IMR-90 (cell line): ENCODE results near the gene NPIPB6. TPM values are rescaled to one million over a fixed set of nuclear protein-coding genes. Genes with fewer than 3 reads are reported as not detected.
"Not testable (repeated sequence)": the region's sequence is repeated elsewhere in the genome, so short reads cannot be mapped to it uniquely, and the experiment has no call there.

Experiments
- ATAC-seq: fragments of 200-7000 bp; cut with Tn5 transposase; 2 replicates; pipeline ENCODE4 v1.9.1; 2020; ENCODE audit warnings: low read depth, mild to moderate bottlenecking, moderate library complexity
- BruUV-seq: library from RNA; stranded (reverse); fragments of 400-500 nt; replicated peaks from 2 replicates; lab custom pipeline; 2021; lab: Mats Ljungman, UMichigan
- CTCF ChIA-PET: fragments of 300-600 bp; formaldehyde crosslinking; extraction: SDS; loops from one replicate; lab custom pipeline; 2021; ENCODE audit warnings: antibody characterized with exemption; lab: Yijun Ruan, JAX
- POLR2A ChIA-PET: fragments of 300-600 bp; sonication (Branson Sonifier 250); formaldehyde crosslinking; loops from one replicate; lab custom pipeline; 2022; ENCODE audit warnings: antibody characterized with exemption; ENCODE audit not compliant: unreplicated experiment; lab: Charles Lee
- DNase-seq: peaks from one replicate; pipeline ENCODE4 v3.0.0; 2013
- H2AFZ ChIP-seq: replicated peaks from 2 replicates; pipeline ENCODE3; 2013; ENCODE audit warnings: low read length, mild to moderate bottlenecking; ENCODE audit not compliant: poor library complexity
- H2AK5ac ChIP-seq: 2 replicates; pipeline ENCODE4 v1.6.1; 2013; ENCODE audit warnings: low read depth, low read length, inconsistent platforms
- H2AK9ac ChIP-seq: replicated peaks from 2 replicates; pipeline ENCODE3; 2013; ENCODE audit warnings: mild to moderate bottlenecking, low read depth, low read length, moderate library complexity; ENCODE audit not compliant: poor library complexity
- H2BK120ac ChIP-seq: 2 replicates; pipeline ENCODE4 v1.6.1; 2013; ENCODE audit warnings: low read depth, low read length, inconsistent platforms
- H2BK15ac ChIP-seq: 3 replicates; pipeline ENCODE4 v1.6.1; 2013; ENCODE audit warnings: low read depth, low read length, inconsistent platforms
- H2BK20ac ChIP-seq: 2 replicates; pipeline ENCODE4 v1.6.1; 2013; ENCODE audit warnings: low read depth, mild to moderate bottlenecking, inconsistent platforms, low read length, moderate library complexity
- H2BK5ac ChIP-seq: 2 replicates; pipeline ENCODE4 v1.6.1; 2013; ENCODE audit warnings: mild to moderate bottlenecking, low read depth, low read length, inconsistent platforms; ENCODE audit not compliant: poor library complexity, severe bottlenecking
- H3K14ac ChIP-seq: replicated peaks from 2 replicates; pipeline ENCODE4 v1.6.1; 2013; ENCODE audit warnings: low read depth, low read length, inconsistent platforms
- H3K18ac ChIP-seq: 2 replicates; pipeline ENCODE4 v1.6.1; 2013; ENCODE audit warnings: low read depth, low read length, control low read depth
- H3K23ac ChIP-seq: 2 replicates; pipeline ENCODE4 v1.6.1; 2013; ENCODE audit warnings: low read depth, low read length, inconsistent platforms
- H3K27ac ChIP-seq: 2 replicates; pipeline ENCODE4 v1.5.1; 2013; ENCODE audit warnings: mild to moderate bottlenecking, control low read depth, low read length; ENCODE audit not compliant: insufficient read depth
- H3K27me3 ChIP-seq: 2 replicates; pipeline ENCODE4 v1.6.1; 2013; ENCODE audit warnings: low read length; ENCODE audit not compliant: control insufficient read depth, insufficient read depth
- H3K36me3 ChIP-seq: 2 replicates; pipeline ENCODE4 v1.6.1; 2013; ENCODE audit warnings: low read length, mixed read lengths; ENCODE audit not compliant: control insufficient read depth, insufficient read depth
- H3K4ac ChIP-seq: 2 replicates; pipeline ENCODE4 v1.6.1; 2013; ENCODE audit warnings: low read depth, low read length, inconsistent platforms
- H3K4me1 ChIP-seq: 2 replicates; pipeline ENCODE4 v1.6.1; 2013; ENCODE audit warnings: low read length, mixed read lengths; ENCODE audit not compliant: control insufficient read depth, insufficient read depth
- H3K4me2 ChIP-seq: 2 replicates; pipeline ENCODE4 v1.6.1; 2013; ENCODE audit warnings: low read depth, mild to moderate bottlenecking, control low read depth, low read length, moderate library complexity
- H3K4me3 ChIP-seq: 2 replicates; pipeline ENCODE4 v1.5.1; 2013; ENCODE audit warnings: low read depth, mild to moderate bottlenecking, control low read depth, low read length, moderate library complexity; ENCODE audit not compliant: insufficient read depth
- H3K56ac ChIP-seq: 2 replicates; pipeline ENCODE4 v1.6.1; 2013; ENCODE audit warnings: low read length, inconsistent platforms; ENCODE audit not compliant: insufficient read depth; ENCODE audit errors: extremely low read depth
- H3K79me1 ChIP-seq, 2 experiments: 2 replicates each; pipeline ENCODE4 v1.6.1; 2013; ENCODE audit warnings: low read length in 2 of 2, inconsistent platforms in 1 of 2, low read depth in 1 of 2
- H3K9ac ChIP-seq: 2 replicates; pipeline ENCODE4 v1.6.1; 2013; ENCODE audit warnings: low read depth, low read length, control low read depth
- H3K9me1 ChIP-seq: 2 replicates; pipeline ENCODE4 v1.6.1; 2013; ENCODE audit warnings: low read length, inconsistent platforms; ENCODE audit not compliant: insufficient read depth
- H3K9me3 ChIP-seq: 2 replicates; pipeline ENCODE4 v1.6.1; 2013; ENCODE audit warnings: low read length; ENCODE audit not compliant: control insufficient read depth, insufficient read depth
- H4K20me1 ChIP-seq: 2 replicates; pipeline ENCODE4 v1.6.1; 2013; ENCODE audit warnings: low read length, inconsistent platforms; ENCODE audit not compliant: insufficient read depth
- H4K5ac ChIP-seq: 2 replicates; pipeline ENCODE4 v1.6.1; 2013; ENCODE audit warnings: mild to moderate bottlenecking, low read depth, low read length, control low read depth
- H4K8ac ChIP-seq, 2 experiments: 2 replicates each; pipeline ENCODE4 v1.6.1; 2013; ENCODE audit warnings: low read depth in 2 of 2, low read length in 2 of 2, control low read depth in 1 of 2, inconsistent platforms in 1 of 2
- H4K91ac ChIP-seq: 2 replicates; pipeline ENCODE4 v1.6.1; 2013; ENCODE audit warnings: low read depth, low read length, inconsistent platforms; ENCODE audit not compliant: insufficient read depth
- WGBS, 2 experiments: methylation state at CpG; one replicate each; pipeline versions ENCODE4 v1.1.5 to v1.1.7; 2013; ENCODE audit warnings: missing lambda C conversion rate in 2 of 2; ENCODE audit not compliant: insufficient read length in 1 of 2; ENCODE audit errors: extremely low coverage in 2 of 2; 5-methylcytosine and 5-hydroxymethylcytosine counted together
- dilution Hi-C: fragments of 300-500 bp; cut with HindIII; formaldehyde crosslinking; loops from one replicate; pipeline ENCODE4 v1.14.3; 2018; ENCODE audit warnings: low sequenced_read_pairs; ENCODE audit not compliant: unreplicated experiment
- in situ Hi-C: fragments of 300-500 bp; cut with MboI; formaldehyde crosslinking; loops from 3 replicates; pipeline ENCODE4 v1.14.3; 2019; ENCODE audit warnings: low sequenced_read_pairs, inconsistent platforms, mixed read lengths
- intact Hi-C: fragments of 100-400 bp; cut with micrococcal nuclease; formaldehyde crosslinking; loops from 2 replicates; pipeline ENCODE4 v1.10.0; 2022
- polyA plus RNA-seq, 3 experiments: library from polyadenylated mRNA; depleted of rRNA; stranded (reverse); fragments of >200 nt; gene quantifications; 2 replicates each; pipeline ENCODE4 v1.2.3, GENCODE V29; 2012; ENCODE audit warnings: low replicate concordance in 1 of 3
- total RNA-seq: library from RNA; depleted of rRNA; stranded (reverse); fragments of >200 nt; gene quantifications from 2 replicates; pipeline ENCODE4 v1.2.3, GENCODE V29; 2012

Gene NPIPB6
- total and polyA plus RNA-seq, 2 of the 4 experiments (the other 2 are of a cell fraction), result 0.18 to 0.19 TPM

GRCh38 chr16:28336940-28337710, 26.2 kb downstream of the NPIPB6 start:
- H3K56ac ChIP-seq, H3K4ac ChIP-seq, H3K4me3 ChIP-seq, H3K27ac ChIP-seq, H3K4me1 ChIP-seq, H2AK9ac ChIP-seq, H3K18ac ChIP-seq, H3K27me3 ChIP-seq, POLR2A ChIA-PET, H2AK5ac ChIP-seq, H4K8ac ChIP-seq, H2BK15ac ChIP-seq, H3K36me3 ChIP-seq, CTCF ChIA-PET, H2BK5ac ChIP-seq, H3K4me2 ChIP-seq, H3K23ac ChIP-seq, H2AFZ ChIP-seq, H3K14ac ChIP-seq, H2BK20ac ChIP-seq, BruUV-seq, dilution Hi-C loops, H4K5ac ChIP-seq, H4K91ac ChIP-seq, DNase-seq, H3K9ac ChIP-seq, H2BK120ac ChIP-seq, H4K20me1 ChIP-seq, H3K9me1 ChIP-seq, intact Hi-C loops, H3K9me3 ChIP-seq, H3K79me1 ChIP-seq: not testable (repeated sequence)
- WGBS, 2 experiments, result no CpG with 5 or more reads among the region's 5 CpGs
- ATAC-seq, result peak; percentile 48
- in situ Hi-C loops, result loop anchor here (10.0 kb wide), 1 partner anchor 62 kb away; no protein-coding TSS in a partner anchor

GRCh38 chr16:28335678-28336077, 27.6 kb downstream of the NPIPB6 start:
- H3K9me1 ChIP-seq, H3K36me3 ChIP-seq, H2AFZ ChIP-seq, H4K20me1 ChIP-seq, H4K5ac ChIP-seq, H3K56ac ChIP-seq, H3K27ac ChIP-seq, H3K79me1 ChIP-seq, POLR2A ChIA-PET, H2BK5ac ChIP-seq, H3K18ac ChIP-seq, H3K9ac ChIP-seq, CTCF ChIA-PET, H3K27me3 ChIP-seq, H3K4me3 ChIP-seq, DNase-seq, dilution Hi-C loops, H3K9me3 ChIP-seq, H3K14ac ChIP-seq, H4K91ac ChIP-seq, H2AK5ac ChIP-seq, H2BK20ac ChIP-seq, H3K23ac ChIP-seq, H2AK9ac ChIP-seq, BruUV-seq, H2BK15ac ChIP-seq, H2BK120ac ChIP-seq, H3K4me1 ChIP-seq, H3K4ac ChIP-seq, ATAC-seq, H3K4me2 ChIP-seq, intact Hi-C loops, H4K8ac ChIP-seq: not testable (repeated sequence)
- in situ Hi-C loops, result loop anchor here (10.0 kb wide), 1 partner anchor 61 kb away; no protein-coding TSS in a partner anchor
- no CpG with 5 or more reads among the region's 8 CpGs for WGBS, 2 experiments
